HepG2 (cell line): ENCODE measurements around the gene LHB. TPM values are rescaled to one million over a fixed set of nuclear protein-coding genes. Genes with fewer than 3 reads are reported as not detected.

Experiments
- FOXC1 ChIP-seq: sonication (generic); formaldehyde crosslinking; IDR thresholded peaks from 2 replicates; pipeline ENCODE4 v1.8.0; 2022; ENCODE audit warnings: mild to moderate bottlenecking, missing genetic modification reagents, borderline replicate concordance
- HNRNPK ChIP-seq: fragments of 200-400 bp; formaldehyde crosslinking; IDR thresholded peaks from 2 replicates; pipeline ENCODE4 v1.6.1; 2018; ENCODE audit warnings: low read length, low read depth, moderate library complexity, mild to moderate bottlenecking; ENCODE audit not compliant: poor library complexity, severe bottlenecking
- MNT ChIP-seq: fragments of 450-650 bp; IDR thresholded peaks from 2 replicates; pipeline ENCODE4 v1.6.1; 2016
- NAIF1 ChIP-seq: sonication (generic); formaldehyde crosslinking; IDR thresholded peaks from 2 replicates; pipeline ENCODE4 v1.5.0; 2020; ENCODE audit warnings: mild to moderate bottlenecking, missing genetic modification reagents, borderline replicate concordance
- NBN ChIP-seq: fragments of 450-650 bp; conservative IDR thresholded peaks from 2 replicates; pipeline ENCODE4 v1.6.1; 2017
- STAG1 ChIP-seq: sonication (generic); formaldehyde crosslinking; IDR thresholded peaks from 2 replicates; pipeline ENCODE4 v1.4.0; 2020; ENCODE audit warnings: missing genetic modification reagents
- TP53 ChIP-seq: sonication (generic); formaldehyde crosslinking; conservative IDR thresholded peaks from 2 replicates; pipeline ENCODE4 v1.4.0; 2020; ENCODE audit warnings: missing genetic modification reagents
- ZNF138 ChIP-seq: sonication (generic); formaldehyde crosslinking; IDR thresholded peaks from 2 replicates; pipeline ENCODE4 v1.5.0; 2020; ENCODE audit warnings: mild to moderate bottlenecking, low read depth, missing genetic modification reagents
- ZNF331 ChIP-seq: sonication (generic); formaldehyde crosslinking; IDR thresholded peaks from 2 replicates; pipeline ENCODE4 v1.4.0; 2020; ENCODE audit warnings: missing genetic modification reagents
- ZNF350 ChIP-seq: sonication (generic); formaldehyde crosslinking; IDR thresholded peaks from 2 replicates; pipeline ENCODE4 v1.4.0; 2020; ENCODE audit warnings: mild to moderate bottlenecking, low read depth, missing genetic modification reagents, borderline replicate concordance
- ZNF501 ChIP-seq: sonication (generic); formaldehyde crosslinking; IDR thresholded peaks from 2 replicates; pipeline ENCODE4 v1.5.1; 2020; ENCODE audit warnings: mild to moderate bottlenecking, moderate library complexity, missing genetic modification reagents
- ZNF567 ChIP-seq: sonication (generic); formaldehyde crosslinking; IDR thresholded peaks from 2 replicates; pipeline ENCODE4 v1.8.1; 2023; ENCODE audit warnings: mild to moderate bottlenecking, missing genetic modification reagents, borderline replicate concordance
- ZNF652 ChIP-seq: IDR thresholded peaks from 2 replicates; pipeline ENCODE4 v1.6.1; 2016; ENCODE audit warnings: low read depth, borderline replicate concordance
- ZNF773 ChIP-seq: sonication (generic); formaldehyde crosslinking; IDR thresholded peaks from 2 replicates; pipeline ENCODE4 v1.4.0; 2020; ENCODE audit warnings: missing genetic modification reagents, borderline replicate concordance
- ZSCAN9 ChIP-seq: IDR thresholded peaks from 2 replicates; pipeline ENCODE4 v1.6.1; 2016; ENCODE audit warnings: borderline replicate concordance
- polyA plus RNA-seq, 8 experiments: library from polyadenylated mRNA; depleted of rRNA in 3 of 8; stranded (reverse) in 7 of 8; unstranded in 1 of 8; fragments of >200 nt; fragmentation: Illumina TruSeq in 4 of 8; extraction: Trizol in 4 of 8; gene quantifications; 2 replicates each; pipeline versions ENCODE4 v1.2.1 to v1.2.3, GENCODE V29; 2011 to 2016; ENCODE audit warnings: low read depth in 4 of 8, missing spikeins in 1 of 8, mixed read lengths in 1 of 8; ENCODE audit not compliant: insufficient read depth in 1 of 8
- total RNA-seq, 5 experiments: library from RNA; depleted of rRNA; stranded (reverse); fragments of >200 nt; fragmentation: Illumina TruSeq; extraction: Trizol; gene quantifications; 2 replicates each; pipeline ENCODE4 v1.2.3, GENCODE V29; 2016; ENCODE audit warnings: low read depth in 1 of 5
- TF ChIP-seq, protein P1 (sequence below): IDR thresholded peaks from 2 replicates; pipeline ENCODE4 v1.6.1; 2016; ENCODE audit warnings: mild to moderate bottlenecking, missing biosample characterization, missing genetic modification reagents
- TF ChIP-seq, protein P2 (sequence below): sonication (generic); formaldehyde crosslinking; IDR thresholded peaks from 2 replicates; pipeline ENCODE4 v1.8.0; 2022; ENCODE audit warnings: low read depth, missing genetic modification reagents
- TF ChIP-seq, protein P3 (sequence below): sonication (generic); formaldehyde crosslinking; IDR thresholded peaks from 2 replicates; pipeline ENCODE4 v1.4.0; 2020; ENCODE audit warnings: mild to moderate bottlenecking, missing genetic modification reagents

LHB gene
- total and polyA plus RNA-seq, 2 of the 13 experiments (the other 11 are each of a cell fraction or from before 2014, with no cell fraction given), result not detected

DNA sequence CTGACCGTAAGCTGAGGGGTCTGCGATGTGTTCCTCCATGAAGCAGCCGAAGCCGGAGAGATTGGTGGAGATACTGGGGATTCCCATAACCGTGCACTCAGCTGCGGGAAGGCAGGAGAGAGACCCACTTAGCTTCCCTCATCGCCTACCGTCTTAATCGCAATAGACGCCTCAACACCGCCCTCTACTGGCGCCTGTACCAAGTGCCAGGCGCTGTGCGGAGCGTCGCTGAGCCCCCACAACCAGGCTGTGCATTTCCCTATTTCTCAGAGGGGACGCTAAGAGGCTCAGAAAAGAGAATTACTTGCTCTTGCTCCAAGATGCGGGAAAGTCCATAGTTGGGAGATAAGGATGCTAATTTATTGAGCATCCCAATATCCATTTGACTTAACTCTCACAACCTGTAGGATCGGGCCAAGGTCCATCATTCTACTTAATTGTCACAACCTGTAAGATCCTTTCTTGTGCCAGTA, 45.9 kb downstream of the LHB start (continued):
- TF ChIP-seq MNT, result no peak
- TF ChIP-seq ZNF331 (CRISPR knock-in tag), result no peak
- no peak for TF ChIP-seq TP53
- TF ChIP-seq ZNF138 (CRISPR knock-in tag), result no peak
- TF ChIP-seq NAIF1 (CRISPR knock-in tag), result no peak
- no peak for TF ChIP-seq ZNF350 (CRISPR knock-in tag)
- TF ChIP-seq ZNF652 (CRISPR knock-in tag), result no peak
- no peak for TF ChIP-seq ZSCAN9
- no peak for TF ChIP-seq HNRNPK
- no peak for TF ChIP-seq ZNF567 (CRISPR knock-in tag)
- TF ChIP-seq, protein P1, sequence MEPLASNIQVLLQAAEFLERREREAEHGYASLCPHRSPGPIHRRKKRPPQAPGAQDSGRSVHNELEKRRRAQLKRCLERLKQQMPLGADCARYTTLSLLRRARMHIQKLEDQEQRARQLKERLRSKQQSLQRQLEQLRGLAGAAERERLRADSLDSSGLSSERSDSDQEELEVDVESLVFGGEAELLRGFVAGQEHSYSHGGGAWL (CRISPR knock-in tag), result no peak
- peak; percentile 52; the same call in 1 of the 2 replicates for TF ChIP-seq ZNF501 (CRISPR knock-in tag)
- TF ChIP-seq, protein P2, sequence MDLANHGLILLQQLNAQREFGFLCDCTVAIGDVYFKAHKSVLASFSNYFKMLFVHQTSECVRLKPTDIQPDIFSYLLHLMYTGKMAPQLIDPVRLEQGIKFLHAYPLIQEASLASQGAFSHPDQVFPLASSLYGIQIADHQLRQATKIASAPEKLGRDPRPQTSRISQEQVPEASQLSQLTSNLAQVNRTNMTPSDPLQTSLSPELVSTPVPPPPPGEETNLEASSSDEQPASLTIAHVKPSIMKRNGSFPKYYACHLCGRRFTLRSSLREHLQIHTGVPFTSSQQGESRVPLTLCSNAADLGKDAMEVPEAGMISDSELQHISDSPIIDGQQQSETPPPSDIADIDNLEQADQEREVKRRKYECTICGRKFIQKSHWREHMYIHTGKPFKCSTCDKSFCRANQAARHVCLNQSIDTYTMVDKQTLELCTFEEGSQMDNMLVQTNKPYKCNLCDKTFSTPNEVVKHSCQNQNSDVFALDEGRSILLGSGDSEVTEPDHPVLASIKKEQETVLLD (CRISPR knock-in tag), result no peak
- TF ChIP-seq NBN, result no peak
- TF ChIP-seq STAG1 (CRISPR knock-in tag), result peak; percentile 93
- TF ChIP-seq FOXC1, result no peak
- no peak for TF ChIP-seq ZNF773 (CRISPR knock-in tag)
- TF ChIP-seq, protein P3, sequence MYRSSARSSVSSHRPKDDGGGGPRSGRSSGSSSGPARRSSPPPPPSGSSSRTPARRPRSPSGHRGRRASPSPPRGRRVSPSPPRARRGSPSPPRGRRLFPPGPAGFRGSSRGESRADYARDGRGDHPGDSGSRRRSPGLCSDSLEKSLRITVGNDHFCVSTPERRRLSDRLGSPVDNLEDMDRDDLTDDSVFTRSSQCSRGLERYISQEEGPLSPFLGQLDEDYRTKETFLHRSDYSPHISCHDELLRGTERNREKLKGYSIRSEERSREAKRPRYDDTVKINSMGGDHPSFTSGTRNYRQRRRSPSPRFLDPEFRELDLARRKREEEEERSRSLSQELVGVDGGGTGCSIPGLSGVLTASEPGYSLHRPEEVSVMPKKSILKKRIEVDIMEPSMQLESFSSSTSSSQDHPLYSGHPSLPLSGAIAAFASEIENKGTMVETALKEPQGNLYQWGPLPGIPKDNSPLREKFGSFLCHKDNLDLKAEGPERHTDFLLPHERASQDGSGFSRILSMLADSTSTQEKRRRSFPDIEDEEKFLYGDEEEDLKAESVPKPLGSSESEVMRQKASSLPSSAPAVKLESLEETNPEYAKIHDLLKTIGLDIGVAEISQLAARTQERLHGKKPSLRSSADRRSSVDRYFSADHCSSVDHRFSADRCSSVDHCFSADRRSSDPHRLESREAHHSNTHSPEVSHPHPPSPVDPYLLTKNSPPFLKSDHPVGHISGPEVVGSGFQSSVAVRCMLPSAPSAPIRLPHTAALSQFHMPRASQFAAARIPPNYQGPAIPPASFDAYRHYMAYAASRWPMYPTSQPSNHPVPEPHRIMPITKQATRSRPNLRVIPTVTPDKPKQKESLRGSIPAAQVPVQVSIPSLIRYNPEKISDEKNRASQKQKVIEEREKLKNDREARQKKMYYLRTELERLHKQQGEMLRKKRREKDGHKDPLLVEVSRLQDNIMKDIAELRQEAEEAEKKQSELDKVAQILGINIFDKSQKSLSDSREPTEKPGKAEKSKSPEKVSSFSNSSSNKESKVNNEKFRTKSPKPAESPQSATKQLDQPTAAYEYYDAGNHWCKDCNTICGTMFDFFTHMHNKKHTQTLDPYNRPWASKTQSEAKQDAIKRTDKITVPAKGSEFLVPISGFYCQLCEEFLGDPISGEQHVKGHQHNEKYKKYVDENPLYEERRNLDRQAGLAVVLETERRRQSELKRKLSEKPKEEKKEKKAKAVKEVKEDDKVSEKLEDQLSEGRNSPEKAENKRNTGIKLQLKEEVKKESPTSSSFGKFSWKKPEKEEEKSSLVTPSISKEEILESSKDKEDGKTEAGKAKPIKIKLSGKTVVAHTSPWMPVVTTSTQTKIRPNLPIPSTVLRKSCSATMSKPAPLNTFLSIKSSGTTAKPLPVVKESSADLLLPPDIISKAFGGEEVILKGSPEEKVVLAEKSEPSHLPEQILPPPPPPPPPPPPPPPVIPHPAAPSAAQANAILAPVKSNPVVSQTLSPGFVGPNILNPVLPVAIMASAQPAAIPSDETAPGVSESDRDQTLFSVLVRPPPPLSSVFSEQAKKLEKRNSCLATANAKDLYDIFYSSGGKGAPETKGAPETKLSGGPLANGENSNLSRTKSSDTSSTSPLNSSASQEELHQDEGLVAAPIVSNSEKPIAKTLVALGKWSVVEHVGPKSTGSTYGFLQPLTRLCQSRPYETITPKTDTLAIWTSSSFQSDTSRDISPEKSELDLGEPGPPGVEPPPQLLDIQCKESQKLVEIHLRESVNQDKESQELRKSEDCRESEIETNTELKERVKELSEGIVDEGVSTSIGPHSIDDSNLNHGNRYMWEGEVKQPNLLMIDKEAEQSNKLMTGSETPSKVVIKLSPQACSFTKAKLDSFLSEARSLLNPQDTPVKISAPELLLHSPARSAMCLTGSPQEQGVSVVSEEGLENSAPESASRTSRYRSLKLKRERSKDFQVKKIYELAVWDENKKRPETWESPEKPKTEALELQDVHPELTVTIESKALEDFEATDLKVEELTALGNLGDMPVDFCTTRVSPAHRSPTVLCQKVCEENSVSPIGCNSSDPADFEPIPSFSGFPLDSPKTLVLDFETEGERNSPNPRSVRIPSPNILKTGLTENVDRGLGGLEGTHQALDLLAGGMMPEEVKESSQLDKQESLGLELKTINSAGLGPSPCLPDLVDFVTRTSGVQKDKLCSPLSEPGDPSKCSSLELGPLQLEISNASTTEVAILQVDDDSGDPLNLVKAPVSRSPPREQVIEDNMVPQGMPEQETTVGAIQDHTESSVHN, result no peak
